ENCODE data around the gene SLX9. TPM values are rescaled to one million over a fixed set of nuclear protein-coding genes. Genes with fewer than 3 reads are reported as not detected.
"Not testable (repeated sequence)": the region's sequence is repeated elsewhere in the genome, so short reads cannot be mapped to it uniquely, and the experiment has no call there.

The SLX9 gene
- polyA plus RNA-seq, 6 donors from 2014 or later, result 7.8 to 14.2 (median 12.3) TPM

- ATAC-seq (ENCODE audit: low read depth in 2 of 2), result no peak
- H3K27me3 Mint-ChIP-seq, result no peaks in the 10 kb centered on the region
- H3K27ac Mint-ChIP-seq, result peak overlapping the region in 2 of 6 donors; percentile 81 to 90
Observed at GRCh38 chr21:44972301-44972814, 32.5 kb downstream of the SLX9 start.

GRCh38 chr21:44972821-44973220 lies 33.0 kb downstream of the SLX9 start:
- Mint-ChIP-seq H3K4me3 (no peak overlapping the region), H3K9me3 (no peaks in the 10 kb centered on the region), H3K4me1 (peaks cover 4 to 10% (median 8%) of the 10 kb centered on the region in 3 donors), H3K27me3 (no peaks in the 10 kb centered on the region), H3K27ac (peak overlapping the region in 2 of 6 donors; percentile 81 to 90), H3K36me3 (peaks cover 0 to 6% of the 10 kb centered on the region in 2 donors)
- ATAC-seq (ENCODE audit: low read depth in 2 of 2) (no peak), DNase-seq (no peak)

More at GRCh38 chr21:44972301-44972814, 32.5 kb downstream of the SLX9 start:
- no peak for DNase-seq
- Mint-ChIP-seq H3K9me3 (no peaks in the 10 kb centered on the region), H3K4me3 (no peak overlapping the region), H3K36me3 (peaks cover 0 to 6% of the 10 kb centered on the region in 2 donors), H3K4me1 (peaks cover 6 to 10% (median 8%) of the 10 kb centered on the region in 3 donors)

- H3K27ac Mint-ChIP-seq, result peak overlapping the region in 1 of 6 donors; percentile 82
- H3K27me3 Mint-ChIP-seq, result no peaks in the 10 kb centered on the region
- ATAC-seq (ENCODE audit: low read depth in 2 of 2), result no peak
- H3K4me1 Mint-ChIP-seq, result peaks cover 4 to 10% (median 8%) of the 10 kb centered on the region in 3 donors
- peaks cover 0 to 6% of the 10 kb centered on the region in 2 donors for H3K36me3 Mint-ChIP-seq
- DNase-seq, result no peak
- no peaks in the 10 kb centered on the region for H3K9me3 Mint-ChIP-seq
- no peak overlapping the region for H3K4me3 Mint-ChIP-seq
Observed at GRCh38 chr21:44973598-44973997, 33.8 kb downstream of the SLX9 start.

- Mint-ChIP-seq H3K4me3 (no peak overlapping the region), H3K9me3 (no peaks in the 10 kb centered on the region), H3K27ac (no peak overlapping the region), H3K4me1 (peaks cover under 1 to 6% (median 5%) of the 10 kb centered on the region in 3 donors), H3K27me3 (no peaks in the 10 kb centered on the region), H3K36me3 (peaks cover 0 to 6% of the 10 kb centered on the region in 2 donors)
- DNase-seq (no peak), ATAC-seq (ENCODE audit: low read depth in 2 of 2) (no peak)
Observed at GRCh38 chr21:44974676-44975075, 34.8 kb downstream of the SLX9 start.

GRCh38 chr21:44975720-44976555 lies 36.1 kb downstream of the SLX9 start:
- ATAC-seq (ENCODE audit: low read depth in 2 of 2), result no peak

GRCh38 chr21:44976556-44977393 lies 36.9 kb downstream of the SLX9 start:
- DNase-seq; H3K36me3 Mint-ChIP-seq; H3K4me1 Mint-ChIP-seq; H3K27ac Mint-ChIP-seq; ATAC-seq (ENCODE audit: low read depth in 2 of 2); H3K4me3 Mint-ChIP-seq; H3K27me3 Mint-ChIP-seq; H3K9me3 Mint-ChIP-seq: not testable (repeated sequence)

More at GRCh38 chr21:44975720-44976555, 36.1 kb downstream of the SLX9 start:
- DNase-seq, result no peak
- Mint-ChIP-seq H3K4me3 (no peak overlapping the region), H3K27ac (no peak overlapping the region), H3K4me1 (no peaks in the 10 kb centered on the region), H3K36me3 (peaks cover 0 to 6% of the 10 kb centered on the region in 2 donors), H3K27me3 (no peaks in the 10 kb centered on the region), H3K9me3 (no peaks in the 10 kb centered on the region)

GRCh38 chr21:44977616-44978340 lies 37.9 kb downstream of the SLX9 start:
- DNase-seq (no peak), ATAC-seq (ENCODE audit: low read depth in 2 of 2) (no peak)
- Mint-ChIP-seq H3K4me3 (no peak overlapping the region), H3K36me3 (peaks cover 0 to 6% of the 10 kb centered on the region in 2 donors), H3K9me3 (no peaks in the 10 kb centered on the region), H3K4me1 (no peaks in the 10 kb centered on the region), H3K27me3 (no peaks in the 10 kb centered on the region), H3K27ac (no peak overlapping the region)

GRCh38 chr21:44979687-44980561 lies 40.1 kb downstream of the SLX9 start:
- Mint-ChIP-seq H3K4me3 (no peak overlapping the region), H3K27ac (peak overlapping the region in 1 of 6 donors; percentile 56)
- ATAC-seq (ENCODE audit: low read depth in 2 of 2), result no peak

GRCh38 chr21:44980562-44981489 lies 41.0 kb downstream of the SLX9 start:
- H3K9me3 Mint-ChIP-seq, result no peaks in the 10 kb centered on the region
- H3K27ac Mint-ChIP-seq, result no peak overlapping the region
- H3K4me1 Mint-ChIP-seq, result no peaks in the 10 kb centered on the region
- H3K27me3 Mint-ChIP-seq, result no peaks in the 10 kb centered on the region
- H3K36me3 Mint-ChIP-seq, result no peaks in the 10 kb centered on the region
- ATAC-seq (ENCODE audit: low read depth in 2 of 2) (no peak), DNase-seq (no peak)
- no peak overlapping the region for H3K4me3 Mint-ChIP-seq

More at GRCh38 chr21:44979687-44980561, 40.1 kb downstream of the SLX9 start:
- Mint-ChIP-seq H3K9me3 (no peaks in the 10 kb centered on the region), H3K27me3 (no peaks in the 10 kb centered on the region), H3K4me1 (no peaks in the 10 kb centered on the region), H3K36me3 (no peaks in the 10 kb centered on the region)
- DNase-seq, result no peak

- Mint-ChIP-seq H3K36me3 (no peaks in the 10 kb centered on the region), H3K27me3 (no peaks in the 10 kb centered on the region), H3K4me1 (no peaks in the 10 kb centered on the region), H3K27ac (no peak overlapping the region), H3K9me3 (no peaks in the 10 kb centered on the region), H3K4me3 (no peak overlapping the region)
- DNase-seq (no peak), ATAC-seq (ENCODE audit: low read depth in 2 of 2) (no peak)
Observed at GRCh38 chr21:44982558-44983250, 42.9 kb downstream of the SLX9 start.
